Brain microvascular endothelial cell (primary cell): ENCODE measurements around the gene TFF1.
A peak's percentile ranks its signal among the peaks of the same experiment; 100 is the strongest.
"Not testable (repeated sequence)": the region's sequence is repeated elsewhere in the genome, so short reads cannot be mapped to it uniquely, and the experiment has no call there.

Source experiments
- DNase-seq: peaks from one replicate; pipeline ENCODE4 v3.0.0-alpha.2; 2020
- H3K27ac ChIP-seq: fragments of 250-450 bp; sonication (Bioruptor Pico); 2 replicates; pipeline ENCODE4 v1.5.1; 2020; ENCODE audit warnings: mild to moderate bottlenecking, moderate library complexity
- H3K27me3 ChIP-seq: fragments of 250-450 bp; sonication (Bioruptor Pico); replicated peaks from 2 replicates; pipeline ENCODE4 v1.5.1; 2020; ENCODE audit warnings: mild to moderate bottlenecking
- H3K36me3 ChIP-seq: fragments of 250-450 bp; sonication (Bioruptor Pico); replicated peaks from 2 replicates; pipeline ENCODE4 v1.5.1; 2020; ENCODE audit warnings: mild to moderate bottlenecking
- H3K4me3 ChIP-seq: 2 replicates; pipeline ENCODE4 v1.5.1; 2011; ENCODE audit warnings: low read depth, mild to moderate bottlenecking, control low read depth, low read length, moderate library complexity
- CTCF ChIP-seq: IDR thresholded peaks from 2 replicates; pipeline ENCODE4 v1.5.1; 2011; ENCODE audit warnings: low read depth, mild to moderate bottlenecking, moderate library complexity, low read length, control low read depth, inconsistent platforms; ENCODE audit errors: missing control alignments
- in situ Hi-C: cut with HindIII; loops from 2 replicates; pipeline ENCODE4 v1.10.0; 2017; ENCODE audit warnings: low sequenced_read_pairs, low pct_ligation_motif_present

TFF1 gene

GRCh38 chr21:42413093-42413492 is 46.8 kb upstream of the TFF1 start:
- Histone ChIP-seq H3K4me3 (no peak overlapping the region), H3K27me3 (peaks cover 6% of the 10 kb centered on the region), H3K27ac (no peak overlapping the region), H3K36me3 (no peaks in the 10 kb centered on the region)
- in situ Hi-C loops: no loop called here
- TF ChIP-seq CTCF: no peak
- no peak for DNase-seq

GRCh38 chr21:42412636-42412933 is 46.2 kb upstream of the TFF1 start:
- in situ Hi-C loops: no loop called here
- peaks cover 6% of the 10 kb centered on the region for H3K27me3 ChIP-seq
- H3K27ac ChIP-seq: no peak overlapping the region
- no peak for DNase-seq
- no peak overlapping the region for H3K4me3 ChIP-seq
- H3K36me3 ChIP-seq: no peaks in the 10 kb centered on the region
- no peak for TF ChIP-seq CTCF

- in situ Hi-C loops: no loop called here
- peak; percentile 48 for DNase-seq
- no peak overlapping the region for H3K27ac ChIP-seq
- H3K27me3 ChIP-seq: peaks cover 6% of the 10 kb centered on the region
- no peak for TF ChIP-seq CTCF
- H3K36me3 ChIP-seq: no peaks in the 10 kb centered on the region
- no peak overlapping the region for H3K4me3 ChIP-seq
Measured at GRCh38 chr21:42411891-42412635, 45.7 kb upstream of the TFF1 start.

GRCh38 chr21:42411197-42411869 is 45.0 kb upstream of the TFF1 start:
- DNase-seq: no peak
- Histone ChIP-seq H3K27me3 (peaks cover 6% of the 10 kb centered on the region), H3K36me3 (no peaks in the 10 kb centered on the region), H3K4me3 (no peak overlapping the region), H3K27ac (no peak overlapping the region)
- TF ChIP-seq CTCF: no peak
- in situ Hi-C loops: no loop called here

- no peaks in the 10 kb centered on the region for H3K36me3 ChIP-seq
- H3K27me3 ChIP-seq: peaks cover 6% of the 10 kb centered on the region
- in situ Hi-C loops: no loop called here
- no peak for TF ChIP-seq CTCF
- H3K27ac ChIP-seq: no peak overlapping the region
- no peak overlapping the region for H3K4me3 ChIP-seq
- DNase-seq: no peak
Measured at GRCh38 chr21:42409366-42409765, 43.0 kb upstream of the TFF1 start.

GRCh38 chr21:42408718-42409117 is 42.4 kb upstream of the TFF1 start:
- H3K27me3 ChIP-seq, H3K36me3 ChIP-seq, in situ Hi-C loops, H3K27ac ChIP-seq, H3K4me3 ChIP-seq, DNase-seq: not testable (repeated sequence)
